Esophagus squamous epithelium (tissue), 5 donors: Measurements from ENCODE around the gene SLC30A3. TPM values are rescaled to one million over a fixed set of nuclear protein-coding genes. Genes with fewer than 3 reads are reported as not detected.

Experiments
- DNase-seq: peaks from one replicate; lab custom pipeline; 2025; lab: John Stamatoyannopoulos, UW
- H3K27ac ChIP-seq, 4 donors: fragments of 200-600 bp; sonication (generic); one replicate each; pipeline ENCODE4 v1.5.1; 2016 to 2019; ENCODE audit warnings: mild to moderate bottlenecking in 1 of 4
- H3K27me3 ChIP-seq, 4 donors: fragments of 200-600 bp; sonication (generic); 1 replicate in 3 of 4; 2 replicates in 1 of 4; pipeline versions ENCODE4 v1.5.1 to v1.6.0; 2017 to 2021; ENCODE audit warnings: antibody characterized with exemption in 1 of 4
- H3K36me3 ChIP-seq, 3 donors: fragments of 200-600 bp; sonication (generic); one replicate each; pipeline ENCODE4 v1.5.1; 2016 to 2019
- H3K4me1 ChIP-seq, 3 donors: fragments of 200-600 bp; sonication (generic); one replicate each; pipeline ENCODE4 v1.5.1; 2017 to 2019
- H3K4me3 ChIP-seq, 4 donors: fragments of 200-600 bp; sonication (generic); 1 replicate in 3 of 4; 2 replicates in 1 of 4; pipeline ENCODE4 v1.5.1; 2016 to 2019; ENCODE audit warnings: mild to moderate bottlenecking in 2 of 4, moderate library complexity in 1 of 4
- H3K9me3 ChIP-seq, 3 donors: fragments of 200-600 bp; sonication (generic); one replicate each; pipeline ENCODE4 v1.5.1; 2016 to 2019
- CTCF ChIP-seq, 6 experiments: fragments of 450-650 bp in 4 of 6; fragments of 200-600 bp in 2 of 6; sonication (generic) in 2 of 6; IDR thresholded peaks; one replicate each; pipeline ENCODE4 v1.5.1; 2016 to 2019; ENCODE audit warnings: antibody characterized with exemption in 6 of 6, mild to moderate bottlenecking in 4 of 6, moderate library complexity in 4 of 6
- POLR2A ChIP-seq, 4 donors: fragments of 450-650 bp; IDR thresholded peaks; one replicate each; pipeline ENCODE4 v1.6.1; 2017; ENCODE audit warnings: antibody characterized with exemption in 4 of 4, mild to moderate bottlenecking in 4 of 4, moderate library complexity in 3 of 4
- WGBS, 2 donors: methylation state at CpG; one replicate each; pipeline ENCODE4 v1.1.5; 2018; 5-methylcytosine and 5-hydroxymethylcytosine counted together
- intact Hi-C: fragments of 100-400 bp; cut with DNase I; formaldehyde crosslinking; loops from one replicate; pipeline ENCODE4 v1.15.0; 2022
- total RNA-seq, 4 donors: library from RNA; depleted of rRNA; stranded (reverse); fragments of >200 nt; gene quantifications; one replicate each; pipeline ENCODE4 v1.1.0, GENCODE V29; 2016
- donor health status: DM: yes; HTN: yes; CAD: no.

SLC30A3 gene
- total RNA-seq, 4 donors from 2014 or later = 0.18 to 0.19 TPM; not detected in 2

- H3K27me3 ChIP-seq = peaks cover 0 to 65% (median 0%) of the 10 kb centered on the region in 4 donors
- no peak overlapping the region for H3K4me3 ChIP-seq
- no peaks in the 10 kb centered on the region for H3K9me3 ChIP-seq
- no peak overlapping the region for H3K27ac ChIP-seq
- intact Hi-C loops = no loop called here
- DNase-seq = no peak
- no peaks in the 10 kb centered on the region for H3K4me1 ChIP-seq
- WGBS, 2 donors = 65 to 74% methylated on average over 6 of the region's 6 CpGs
- no peaks in the 10 kb centered on the region for H3K36me3 ChIP-seq
- TF ChIP-seq CTCF (IDR thresholded peaks at IDR 0.05) = no peak
- no peak for TF ChIP-seq POLR2A (IDR thresholded peaks at IDR 0.05)
Observed at GRCh38 chr2:27285481-27285880, 22.6 kb upstream of the SLC30A3 start.

- peaks cover 0 to 66% (median 0%) of the 10 kb centered on the region in 4 donors for H3K27me3 ChIP-seq
- no peak overlapping the region for H3K4me3 ChIP-seq
- DNase-seq = no peak
- H3K27ac ChIP-seq = no peak overlapping the region
- H3K4me1 ChIP-seq = no peaks in the 10 kb centered on the region
- intact Hi-C loops = no loop called here
- H3K36me3 ChIP-seq = no peaks in the 10 kb centered on the region
- 43 to 79% methylated on average over 1 of the region's 1 CpG for WGBS, 2 donors
- H3K9me3 ChIP-seq = no peaks in the 10 kb centered on the region
- TF ChIP-seq POLR2A (IDR thresholded peaks at IDR 0.05) (no peak), CTCF (IDR thresholded peaks at IDR 0.05) (no peak)
Observed at GRCh38 chr2:27284996-27285395, 22.1 kb upstream of the SLC30A3 start.

- Histone ChIP-seq H3K27ac (no peak overlapping the region), H3K4me3 (no peak overlapping the region), H3K27me3 (peaks cover 0 to 59% (median 0%) of the 10 kb centered on the region in 4 donors), H3K36me3 (no peaks in the 10 kb centered on the region), H3K9me3 (no peaks in the 10 kb centered on the region), H3K4me1 (no peaks in the 10 kb centered on the region)
- no peak for TF ChIP-seq POLR2A (IDR thresholded peaks at IDR 0.05)
- no peak for TF ChIP-seq CTCF (IDR thresholded peaks at IDR 0.05)
- 31 to 34% methylated on average over 4 of the region's 5 CpGs for WGBS, 2 donors
- intact Hi-C loops = no loop called here
- no peak for DNase-seq
Observed at GRCh38 chr2:27282892-27283291, 20.0 kb upstream of the SLC30A3 start.

GRCh38 chr2:27281855-27282559 is 19.2 kb upstream of the SLC30A3 start, which contains the start of gene TRIM54:
TRIM54 (plus strand) TSS chr2:27282429; CDS start chr2:27282732, 303 bp downstream.
- no peak within 1 kb of the TSS for H3K4me3 ChIP-seq
- intact Hi-C loops = no loop called here
- H3K27me3 ChIP-seq = peaks cover 0 to 59% (median 0%) of the 10 kb centered on the region in 4 donors
- DNase-seq = no peak
- H3K27ac ChIP-seq = no peak within 1 kb of the TSS
- no peaks in the 10 kb centered on the region for H3K9me3 ChIP-seq
- H3K36me3 ChIP-seq = no peaks in the 10 kb centered on the region
- TF ChIP-seq POLR2A (IDR thresholded peaks at IDR 0.05) (no peak), CTCF (IDR thresholded peaks at IDR 0.05) (no peak)
- no peaks in the 10 kb centered on the region for H3K4me1 ChIP-seq
- 61 to 81% methylated on average over 3 to 5 of the region's 5 CpGs for WGBS, 2 donors

- TF ChIP-seq POLR2A (IDR thresholded peaks at IDR 0.05) (no peak), CTCF (IDR thresholded peaks at IDR 0.05) (no peak)
- intact Hi-C loops = no loop called here
Observed at GRCh38 chr2:27281442-27281841, 18.6 kb upstream of the SLC30A3 start.

More at GRCh38 chr2:27281442-27281841, 18.6 kb upstream of the SLC30A3 start:
- H3K9me3 ChIP-seq = no peaks in the 10 kb centered on the region
- 56% methylated on average over 2 to 3 of the region's 3 CpGs for WGBS, 2 donors
- H3K36me3 ChIP-seq = no peaks in the 10 kb centered on the region
- DNase-seq = no peak
- no peak overlapping the region for H3K27ac ChIP-seq
- peaks cover 0 to 61% (median 0%) of the 10 kb centered on the region in 4 donors for H3K27me3 ChIP-seq
- H3K4me1 ChIP-seq = no peaks in the 10 kb centered on the region
- H3K4me3 ChIP-seq = no peak overlapping the region
